ENCODE data around the gene PIP.

GRCh38 chr7:143085109-143085508 lies 46.8 kb upstream of the PIP start:
- TF ChIP-seq CTCF (IDR thresholded peaks at IDR 0.05), result no peak
- no peak for TF ChIP-seq POLR2A (IDR thresholded peaks at IDR 0.05)
